ENCODE results near the gene RHCG. TPM values are rescaled to one million over a fixed set of nuclear protein-coding genes. Genes with fewer than 3 reads are reported as not detected.
A peak's percentile ranks its signal among the peaks of the same experiment; 100 is the strongest.

Gene RHCG
- total RNA-seq, 1 experiment from 2014 or later, result not detected

GRCh38 chr15:89450076-89451006, 46.0 kb downstream of the RHCG start:
- no peak for DNase-seq (ENCODE audit: low spot score)
- in situ Hi-C loops (cut with HindIII; ENCODE audit: low sequenced_read_pairs), result no loop called here

- in situ Hi-C loops (cut with HindIII; ENCODE audit: low sequenced_read_pairs), result no loop called here
- DNase-seq (ENCODE audit: low spot score), result no peak
These were observed 47.6 kb downstream of the RHCG start for GRCh38 chr15:89448825-89449224.

GRCh38 chr15:89447676-89448075, 48.7 kb downstream of the RHCG start:
- in situ Hi-C loops (cut with HindIII; ENCODE audit: low sequenced_read_pairs), result no loop called here
- no peak for DNase-seq (ENCODE audit: low spot score)

GRCh38 chr15:89446255-89446891, 50.0 kb downstream of the RHCG start:
- in situ Hi-C loops (cut with HindIII; ENCODE audit: low sequenced_read_pairs), result no loop called here
- DNase-seq (ENCODE audit: low spot score), result no peak

GRCh38 chr15:89445518-89445917, 50.9 kb downstream of the RHCG start:
- DNase-seq (ENCODE audit: low spot score), result no peak
- in situ Hi-C loops (cut with HindIII; ENCODE audit: low sequenced_read_pairs), result no loop called here

GRCh38 chr15:89444241-89445225, 51.9 kb downstream of the RHCG start:
- in situ Hi-C loops (cut with HindIII; ENCODE audit: low sequenced_read_pairs), result no loop called here
- no peak for DNase-seq (ENCODE audit: low spot score)

- no peak for DNase-seq (ENCODE audit: low spot score)
- in situ Hi-C loops (cut with HindIII; ENCODE audit: low sequenced_read_pairs), result no loop called here
These were observed 52.8 kb downstream of the RHCG start for GRCh38 chr15:89443581-89443980.

- DNase-seq (ENCODE audit: low spot score), result peak; percentile 21
- in situ Hi-C loops (cut with HindIII; ENCODE audit: low sequenced_read_pairs), result no loop called here
These were observed 53.6 kb downstream of the RHCG start for GRCh38 chr15:89442671-89443307.

- in situ Hi-C loops (cut with HindIII; ENCODE audit: low sequenced_read_pairs), result no loop called here
- no peak for DNase-seq (ENCODE audit: low spot score)
These were observed 54.2 kb downstream of the RHCG start for GRCh38 chr15:89442155-89442554.

GRCh38 chr15:89441295-89441812, 55.0 kb downstream of the RHCG start:
- DNase-seq (ENCODE audit: low spot score), result no peak
- in situ Hi-C loops (cut with HindIII; ENCODE audit: low sequenced_read_pairs), result no loop called here

- no peak for DNase-seq (ENCODE audit: low spot score)
- in situ Hi-C loops (cut with HindIII; ENCODE audit: low sequenced_read_pairs), result loop anchor here (5.0 kb wide), 1 partner anchor 77 kb away; no protein-coding TSS in a partner anchor
These were observed 56.6 kb downstream of the RHCG start for GRCh38 chr15:89439764-89440163.

- in situ Hi-C loops (cut with HindIII; ENCODE audit: low sequenced_read_pairs), result loop anchor here (5.0 kb wide), 1 partner anchor 74 kb away; no protein-coding TSS in a partner anchor
- DNase-seq (ENCODE audit: low spot score), result no peak
These were observed 59.6 kb downstream of the RHCG start for GRCh38 chr15:89436560-89437311.

- in situ Hi-C loops (cut with HindIII; ENCODE audit: low sequenced_read_pairs), result loop anchor here (5.0 kb wide), 1 partner anchor 73 kb away; no protein-coding TSS in a partner anchor
- DNase-seq (ENCODE audit: low spot score), result no peak
These were observed 61.0 kb downstream of the RHCG start for GRCh38 chr15:89435362-89435761.

- DNase-seq (ENCODE audit: low spot score), result no peak
- in situ Hi-C loops (cut with HindIII; ENCODE audit: low sequenced_read_pairs), result no loop called here
These were observed 62.7 kb downstream of the RHCG start for GRCh38 chr15:89433686-89434085.

GRCh38 chr15:89430530-89431341, 65.6 kb downstream of the RHCG start:
- in situ Hi-C loops (cut with HindIII; ENCODE audit: low sequenced_read_pairs), result no loop called here
- DNase-seq (ENCODE audit: low spot score), result peak; percentile 85

GRCh38 chr15:89429986-89430385, 66.4 kb downstream of the RHCG start:
- in situ Hi-C loops (cut with HindIII; ENCODE audit: low sequenced_read_pairs), result no loop called here
- DNase-seq (ENCODE audit: low spot score), result no peak

GRCh38 chr15:89429023-89429422, 67.4 kb downstream of the RHCG start:
- DNase-seq (ENCODE audit: low spot score), result no peak
- in situ Hi-C loops (cut with HindIII; ENCODE audit: low sequenced_read_pairs), result no loop called here

Data from G401 (cell line).